K562 (cell line): ENCODE results near the gene CD300C. TPM values are rescaled to one million over a fixed set of nuclear protein-coding genes. Genes with fewer than 3 reads are reported as not detected.

Experiments
- CBFA2T2 ChIP-seq: fragments of 450-650 bp; conservative IDR thresholded peaks from 2 replicates; pipeline ENCODE4 v1.6.1; 2017; ENCODE audit warnings: mild to moderate bottlenecking
- CBX3 ChIP-seq, 2 experiments: IDR thresholded peaks; 1 replicate in 1 of 2; 2 replicates in 1 of 2; pipeline ENCODE4 v1.6.1; 2012; ENCODE audit warnings: inconsistent platforms in 2 of 2, low read length in 2 of 2, borderline replicate concordance in 1 of 2, control low read depth in 1 of 2
- CREB1 ChIP-seq, 2 experiments: sonication (generic) in 1 of 2; formaldehyde crosslinking in 1 of 2; IDR thresholded peaks; 2 replicates each; pipeline versions ENCODE4 v1.6.1 to v1.8.0; 2012 to 2022; ENCODE audit warnings: inconsistent platforms in 1 of 2, mild to moderate bottlenecking in 1 of 2, missing genetic modification reagents in 1 of 2, moderate library complexity in 1 of 2
- EZH2 ChIP-seq: IDR thresholded peaks from 2 replicates; pipeline ENCODE4 v1.6.1; 2012; ENCODE audit warnings: low read depth, mild to moderate bottlenecking, inconsistent platforms, low read length, borderline replicate concordance
- FOXJ3 ChIP-seq: sonication (generic); formaldehyde crosslinking; IDR thresholded peaks from 2 replicates; pipeline ENCODE4 v1.4.0; 2020; ENCODE audit warnings: mild to moderate bottlenecking, missing genetic modification reagents
- IRF1 ChIP-seq: sonication (generic); formaldehyde crosslinking; IDR thresholded peaks from 2 replicates; pipeline ENCODE4 v1.8.0; 2022; ENCODE audit warnings: missing genetic modification reagents, mild to moderate bottlenecking, borderline replicate concordance
- JUNB ChIP-seq: fragments of 450-650 bp; formaldehyde crosslinking; conservative IDR thresholded peaks from 2 replicates; pipeline ENCODE4 v1.4.0; 2020; ENCODE audit warnings: mild to moderate bottlenecking
- JUND ChIP-seq, 2 experiments: IDR thresholded peaks; 2 replicates in 1 of 2; 3 replicates in 1 of 2; pipeline ENCODE4 v1.6.1; 2011; ENCODE audit warnings: borderline replicate concordance in 2 of 2, low read depth in 2 of 2, low read length in 2 of 2, improper control_type of control experiment in 1 of 2, missing biosample characterization in 1 of 2, missing genetic modification characterization in 1 of 2, missing genetic modification reagents in 1 of 2
- KLF16 ChIP-seq: IDR thresholded peaks from 2 replicates; pipeline ENCODE4 v1.6.1; 2016; ENCODE audit warnings: antibody characterized with exemption
- MCM7 ChIP-seq, 2 experiments: fragments of 450-650 bp; IDR thresholded peaks; 2 replicates each; pipeline ENCODE4 v1.6.1; 2016 to 2018
- MTA1 ChIP-seq: fragments of 450-650 bp; IDR thresholded peaks from 2 replicates; pipeline ENCODE4 v1.6.1; 2017; ENCODE audit warnings: borderline replicate concordance
- NFYB ChIP-seq: IDR thresholded peaks from 2 replicates; pipeline ENCODE4 v1.6.1; 2011; ENCODE audit warnings: mild to moderate bottlenecking, moderate library complexity; ENCODE audit not compliant: insufficient read length; ENCODE audit errors: extremely low read depth
- PBX2 ChIP-seq, 2 experiments: IDR thresholded peaks in 1 of 2; conservative IDR thresholded peaks in 1 of 2; 2 replicates each; pipeline ENCODE4 v1.6.1; 2016; ENCODE audit warnings: low read depth in 2 of 2, mild to moderate bottlenecking in 1 of 2, missing compliant biosample characterization in 1 of 2, missing genetic modification characterization in 1 of 2, moderate library complexity in 1 of 2
- RAD21 ChIP-seq, 2 experiments: fragments of 250-450 bp in 1 of 2; fragments of 450-650 bp in 1 of 2; sonication (Bioruptor Pico) in 1 of 2; formaldehyde crosslinking in 1 of 2; IDR thresholded peaks in 1 of 2; conservative IDR thresholded peaks in 1 of 2; 2 replicates each; pipeline versions ENCODE4 v1.4.0 to v1.8.0; 2020 to 2022; ENCODE audit warnings: mild to moderate bottlenecking in 2 of 2, moderate library complexity in 1 of 2
- TBP ChIP-seq: optimal IDR thresholded peaks from 2 replicates; pipeline ENCODE3; 2011; ENCODE audit warnings: low read depth, low read length, improper control_type of control experiment
- ZNF174 ChIP-seq: fragments of 250-450 bp; sonication (Bioruptor Pico); IDR thresholded peaks from 2 replicates; pipeline ENCODE4 v1.4.0; 2020; ENCODE audit warnings: mild to moderate bottlenecking
- ZNF184 ChIP-seq: sonication (generic); formaldehyde crosslinking; IDR thresholded peaks from 2 replicates; pipeline ENCODE4 v1.5.0; 2020; ENCODE audit warnings: missing genetic modification reagents
- polyA plus RNA-seq, 8 experiments: library from polyadenylated mRNA; depleted of rRNA in 4 of 8; stranded (reverse) in 5 of 8; unstranded in 3 of 8; fragments of >200 nt; fragmentation: Nextera tagmentation in 2 of 8; fragmentation: Illumina TruSeq in 1 of 8; extraction: Ambion mirVana in 2 of 8; extraction: Trizol in 1 of 8; gene quantifications; 2 replicates each; pipeline versions ENCODE4 v1.2.1 to v1.2.3, GENCODE V29; 2011 to 2014; ENCODE audit warnings: inconsistent platforms in 1 of 8, missing spikeins in 1 of 8
- total RNA-seq, 7 experiments: library from RNA; depleted of rRNA in 6 of 7; stranded (reverse); fragments of >200 nt in 6 of 7; fragmentation: Illumina TruSeq in 2 of 7; extraction: Trizol in 2 of 7; gene quantifications; 2 replicates each; pipeline versions ENCODE4 v1.2.1 to v1.2.3, GENCODE V29; 2011 to 2021; ENCODE audit warnings: low replicate concordance in 1 of 7

The CD300C gene
- total and polyA plus RNA-seq, 9 of the 15 experiments (the other 6 are each of a cell fraction or from before 2014, with no cell fraction given), result 0.04 to 0.16 (median 0.07) TPM; not detected in 6

- TF ChIP-seq PBX2 (CRISPR knock-in tag; IDR thresholded peaks at IDR 0.05; ENCODE audit: low read depth) (no peak), PBX2 (tag; conservative IDR thresholded peaks at IDR 0.05; ENCODE audit: low read depth) (peak; percentile 31; the same call in 1 of the 2 replicates), KLF16 (0 out of 2 replicates have a peak, but pooled peaks have one; percentile 29), IRF1 (CRISPR knock-in tag) (no peak), TBP (no peak), JUNB (CRISPR knock-in tag) (peak; percentile 80), NFYB (no peak), FOXJ3 (CRISPR knock-in tag) (no peak), RAD21 (CRISPR knock-in tag; conservative IDR thresholded peaks at IDR 0.05 in 1 of 2, IDR thresholded peaks at IDR 0.05 in 1 of 2) (no peak), EZH2 (no peak), ZNF184 (CRISPR knock-in tag) (no peak), CBFA2T2 (peak; percentile 97), CREB1 (IDR thresholded peaks at IDR 0.05) (peak; percentile 73; the same call in 1 of the 2 replicates), CREB1 (CRISPR knock-in tag; IDR thresholded peaks at IDR 0.05) (peak; percentile 94), MTA1 (peak; percentile 82), ZNF174 (CRISPR knock-in tag) (no peak), CBX3 (IDR thresholded peaks at IDR 0.05; ENCODE audit: borderline replicate concordance in 1 of 2, low read length in 2 of 2) (peak; percentile 37 to 94), JUND (IDR thresholded peaks at IDR 0.05; ENCODE audit: borderline replicate concordance, low read depth, low read length) (peak; percentile 58; the same call in 1 of the 2 replicates), JUND (tag; IDR thresholded peaks at IDR 0.05; ENCODE audit: borderline replicate concordance, low read depth, low read length) (peak; percentile 96), MCM7 (IDR thresholded peaks at IDR 0.05) (peak in 1 of 2 experiments; percentile 67; a peak in 1 of 4 replicates)
Measured at GRCh38 chr17:74514632-74515334, 31.1 kb downstream of the CD300C start (continued).
